HCT116 (cell line): ENCODE measurements around the gene NEUROD2.

Experiments
- EZH2 ChIP-seq: fragments of 200-600 bp; sonication (generic); IDR thresholded peaks from 2 replicates; pipeline ENCODE4 v1.6.1; 2017; ENCODE audit warnings: antibody characterized with exemption, mixed run types
- FOSL1 ChIP-seq: IDR thresholded peaks from 2 replicates; pipeline ENCODE4 v1.6.1; 2012; ENCODE audit warnings: low read depth
- JUND ChIP-seq: IDR thresholded peaks from 2 replicates; pipeline ENCODE4 v1.6.1; 2012
- MAX ChIP-seq: IDR thresholded peaks from 2 replicates; pipeline ENCODE4 v1.6.1; 2012
- POLR2A ChIP-seq: IDR thresholded peaks from 2 replicates; pipeline ENCODE4 v1.7.0; 2011; ENCODE audit warnings: borderline replicate concordance; ENCODE audit not compliant: insufficient read depth, insufficient read length; ENCODE audit errors: extremely low read depth
- POLR2AphosphoS5 ChIP-seq: IDR thresholded peaks from 2 replicates; pipeline ENCODE4 v1.6.1; 2011; ENCODE audit warnings: mild to moderate bottlenecking, low read depth, low read length, moderate library complexity
- SP1 ChIP-seq: IDR thresholded peaks from 2 replicates; pipeline ENCODE4 v1.6.1; 2012; ENCODE audit warnings: low read depth
- SRF ChIP-seq: IDR thresholded peaks from 2 replicates; pipeline ENCODE4 v1.6.1; 2012; ENCODE audit warnings: low read depth
- ZBTB33 ChIP-seq: IDR thresholded peaks from 2 replicates; pipeline ENCODE4 v1.6.1; 2011; ENCODE audit warnings: mild to moderate bottlenecking, low read length, moderate library complexity; ENCODE audit not compliant: insufficient replicate concordance; ENCODE audit errors: extremely low read depth
- ZNF274 ChIP-seq: fragments of 200-500 bp; sonication (Bioruptor generic); IDR thresholded peaks from 2 replicates; pipeline ENCODE4 v1.6.1; 2014; ENCODE audit warnings: mild to moderate bottlenecking, low read depth, low read length, inconsistent platforms
- TF ChIP-seq, protein P1 (sequence below), 3 experiments: fragments of 200-600 bp in 1 of 3; sonication (generic) in 1 of 3; IDR thresholded peaks in 2 of 3; conservative IDR thresholded peaks in 1 of 3; 2 replicates each; pipeline ENCODE4 v1.5.1; 2012 to 2017; ENCODE audit warnings: low read depth in 2 of 3, low read length in 2 of 3, antibody characterized with exemption in 1 of 3, borderline replicate concordance in 1 of 3, control low read depth in 1 of 3, mild to moderate bottlenecking in 1 of 3, mixed read lengths in 1 of 3, mixed run types in 1 of 3, moderate library complexity in 1 of 3; ENCODE audit not compliant: insufficient read depth in 1 of 3

GRCh38 chr17:39650121-39650579, 42.4 kb upstream of the NEUROD2 start:
- TF ChIP-seq, protein P1, sequence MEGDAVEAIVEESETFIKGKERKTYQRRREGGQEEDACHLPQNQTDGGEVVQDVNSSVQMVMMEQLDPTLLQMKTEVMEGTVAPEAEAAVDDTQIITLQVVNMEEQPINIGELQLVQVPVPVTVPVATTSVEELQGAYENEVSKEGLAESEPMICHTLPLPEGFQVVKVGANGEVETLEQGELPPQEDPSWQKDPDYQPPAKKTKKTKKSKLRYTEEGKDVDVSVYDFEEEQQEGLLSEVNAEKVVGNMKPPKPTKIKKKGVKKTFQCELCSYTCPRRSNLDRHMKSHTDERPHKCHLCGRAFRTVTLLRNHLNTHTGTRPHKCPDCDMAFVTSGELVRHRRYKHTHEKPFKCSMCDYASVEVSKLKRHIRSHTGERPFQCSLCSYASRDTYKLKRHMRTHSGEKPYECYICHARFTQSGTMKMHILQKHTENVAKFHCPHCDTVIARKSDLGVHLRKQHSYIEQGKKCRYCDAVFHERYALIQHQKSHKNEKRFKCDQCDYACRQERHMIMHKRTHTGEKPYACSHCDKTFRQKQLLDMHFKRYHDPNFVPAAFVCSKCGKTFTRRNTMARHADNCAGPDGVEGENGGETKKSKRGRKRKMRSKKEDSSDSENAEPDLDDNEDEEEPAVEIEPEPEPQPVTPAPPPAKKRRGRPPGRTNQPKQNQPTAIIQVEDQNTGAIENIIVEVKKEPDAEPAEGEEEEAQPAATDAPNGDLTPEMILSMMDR (IDR thresholded peaks at IDR 0.05 in 2 of 3, conservative IDR thresholded peaks at IDR 0.05 in 1 of 3; ENCODE audit: borderline replicate concordance in 1 of 3, insufficient read depth in 1 of 3, low read depth in 2 of 3, low read length in 2 of 3): no peak
- TF ChIP-seq POLR2A (no peak), SP1 (peak; percentile 60; the same call in 1 of the 2 replicates), FOSL1 (peak; percentile 71), JUND (peak; percentile 72), EZH2 (no peak), ZBTB33 (no peak), ZNF274 (no peak), SRF (no peak), MAX (peak; percentile 98), POLR2AphosphoS5 (no peak)
